ENCODE data around the gene MORN1.

The MORN1 gene

DNA sequence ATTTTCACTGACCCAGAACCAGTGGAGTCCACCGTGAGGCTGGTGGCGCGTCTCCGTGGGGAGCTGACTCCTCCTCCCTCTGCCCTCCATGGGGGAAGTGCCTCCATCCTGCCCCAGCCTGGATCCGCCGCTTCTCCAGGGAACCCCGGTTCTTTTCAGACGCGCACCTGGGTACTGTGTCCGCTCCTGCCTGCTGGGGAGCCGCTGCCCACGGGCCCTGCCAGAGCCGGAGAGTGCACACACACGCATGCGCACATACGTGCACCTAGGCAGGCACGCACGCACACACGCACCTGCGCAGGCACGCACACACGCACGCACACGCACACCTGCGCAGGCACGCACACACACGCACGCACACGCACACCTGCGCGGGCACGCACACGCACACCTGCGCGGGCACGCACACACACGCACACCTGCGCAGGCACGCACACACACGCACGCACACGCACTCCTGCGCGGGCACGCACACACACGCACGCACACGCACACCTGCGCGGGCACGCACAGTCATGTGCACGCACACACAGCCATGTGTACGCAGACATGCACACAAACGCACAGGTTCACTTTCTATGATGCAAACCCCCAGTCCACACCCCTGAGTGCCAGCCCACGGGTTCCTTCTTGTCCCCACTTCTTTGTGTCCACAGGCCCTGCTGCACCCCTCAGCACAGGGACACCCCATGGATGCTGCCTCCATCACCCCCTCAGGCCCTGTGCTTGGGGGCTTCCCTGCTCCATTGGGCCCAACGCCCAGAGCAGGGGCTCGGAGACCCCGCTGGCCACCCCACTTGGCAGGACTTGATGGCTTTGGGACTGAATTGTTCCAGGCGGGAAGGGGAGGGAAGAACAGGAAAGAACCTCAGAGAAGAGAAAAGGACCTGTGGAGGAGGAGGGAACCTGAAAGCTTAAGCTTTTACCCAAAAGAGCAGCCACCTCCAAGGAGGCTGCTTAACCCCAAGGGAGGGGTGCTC lies 42.7 kb downstream of the MORN1 start:
- Histone ChIP-seq H3K4me3 (replicated peaks; ENCODE audit: low read depth, low read length) (no peak overlapping the region), H3K36me3 (ENCODE audit: control insufficient read depth, insufficient read depth, low read length) (no peaks in the 10 kb centered on the region), H3K27me3 (replicated peaks; ENCODE audit: control insufficient read depth, insufficient read depth, low read length) (no peaks in the 10 kb centered on the region)
- TF ChIP-seq, protein P1, sequence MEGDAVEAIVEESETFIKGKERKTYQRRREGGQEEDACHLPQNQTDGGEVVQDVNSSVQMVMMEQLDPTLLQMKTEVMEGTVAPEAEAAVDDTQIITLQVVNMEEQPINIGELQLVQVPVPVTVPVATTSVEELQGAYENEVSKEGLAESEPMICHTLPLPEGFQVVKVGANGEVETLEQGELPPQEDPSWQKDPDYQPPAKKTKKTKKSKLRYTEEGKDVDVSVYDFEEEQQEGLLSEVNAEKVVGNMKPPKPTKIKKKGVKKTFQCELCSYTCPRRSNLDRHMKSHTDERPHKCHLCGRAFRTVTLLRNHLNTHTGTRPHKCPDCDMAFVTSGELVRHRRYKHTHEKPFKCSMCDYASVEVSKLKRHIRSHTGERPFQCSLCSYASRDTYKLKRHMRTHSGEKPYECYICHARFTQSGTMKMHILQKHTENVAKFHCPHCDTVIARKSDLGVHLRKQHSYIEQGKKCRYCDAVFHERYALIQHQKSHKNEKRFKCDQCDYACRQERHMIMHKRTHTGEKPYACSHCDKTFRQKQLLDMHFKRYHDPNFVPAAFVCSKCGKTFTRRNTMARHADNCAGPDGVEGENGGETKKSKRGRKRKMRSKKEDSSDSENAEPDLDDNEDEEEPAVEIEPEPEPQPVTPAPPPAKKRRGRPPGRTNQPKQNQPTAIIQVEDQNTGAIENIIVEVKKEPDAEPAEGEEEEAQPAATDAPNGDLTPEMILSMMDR (IDR thresholded peaks at IDR 0.05; ENCODE audit: insufficient read depth, low read length, poor library complexity, severe bottlenecking) = no peak
- DNase-seq (ENCODE audit: extremely low read depth, insufficient read length) = no peak

DNA sequence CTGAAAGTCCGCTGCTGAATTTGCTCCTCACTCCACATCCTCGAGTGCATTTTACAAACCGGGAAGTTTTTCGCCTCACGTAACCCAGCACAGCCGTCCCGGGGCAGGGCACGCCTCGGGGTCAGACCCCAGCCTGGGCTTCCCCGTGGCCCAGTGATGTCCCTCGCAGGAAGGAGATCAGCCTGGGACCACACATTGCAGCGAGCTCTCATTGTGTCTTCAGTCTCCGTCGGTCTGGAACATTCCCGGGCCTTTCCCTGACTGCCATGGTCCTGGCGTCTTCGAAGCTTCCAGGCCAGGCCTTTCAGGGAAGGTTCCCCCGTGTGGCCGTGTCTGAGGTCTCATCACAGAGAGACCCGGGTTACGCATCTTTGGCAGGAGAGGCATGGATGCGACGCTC lies 43.5 kb downstream of the MORN1 start:
- no peaks in the 10 kb centered on the region for H3K27me3 ChIP-seq (replicated peaks; ENCODE audit: control insufficient read depth, insufficient read depth, low read length)
- TF ChIP-seq, protein P1 (IDR thresholded peaks at IDR 0.05; ENCODE audit: insufficient read depth, low read length, poor library complexity, severe bottlenecking) = no peak
- H3K4me3 ChIP-seq (replicated peaks; ENCODE audit: low read depth, low read length) = no peak overlapping the region
- no peaks in the 10 kb centered on the region for H3K36me3 ChIP-seq (ENCODE audit: control insufficient read depth, insufficient read depth, low read length)
- no peak for DNase-seq (ENCODE audit: extremely low read depth, insufficient read length)

DNA sequence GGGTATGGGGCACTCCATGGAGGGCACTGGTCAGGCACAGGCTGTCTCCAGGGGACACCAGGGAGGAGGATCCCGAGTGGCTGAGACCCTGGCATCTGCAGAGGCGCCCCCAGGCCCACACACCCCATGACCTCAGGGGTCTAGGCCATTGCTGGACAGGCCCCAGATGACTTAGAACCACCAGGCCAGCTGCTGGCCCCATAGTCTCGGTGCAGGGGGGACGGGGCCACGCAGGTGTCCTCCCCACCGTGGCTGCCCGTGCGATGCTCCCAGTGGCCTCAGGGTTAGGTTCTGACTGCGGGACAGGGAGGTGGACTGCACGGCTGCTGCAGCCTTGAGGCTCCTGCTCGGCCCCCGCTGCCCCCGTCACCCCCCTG lies 44.0 kb downstream of the MORN1 start:
- TF ChIP-seq, protein P1 (IDR thresholded peaks at IDR 0.05; ENCODE audit: insufficient read depth, low read length, poor library complexity, severe bottlenecking) = no peak
- Histone ChIP-seq H3K36me3 (ENCODE audit: control insufficient read depth, insufficient read depth, low read length) (no peaks in the 10 kb centered on the region), H3K27me3 (replicated peaks; ENCODE audit: control insufficient read depth, insufficient read depth, low read length) (no peaks in the 10 kb centered on the region), H3K4me3 (replicated peaks; ENCODE audit: low read depth, low read length) (no peak overlapping the region)
- no peak for DNase-seq (ENCODE audit: extremely low read depth, insufficient read length)

DNA sequence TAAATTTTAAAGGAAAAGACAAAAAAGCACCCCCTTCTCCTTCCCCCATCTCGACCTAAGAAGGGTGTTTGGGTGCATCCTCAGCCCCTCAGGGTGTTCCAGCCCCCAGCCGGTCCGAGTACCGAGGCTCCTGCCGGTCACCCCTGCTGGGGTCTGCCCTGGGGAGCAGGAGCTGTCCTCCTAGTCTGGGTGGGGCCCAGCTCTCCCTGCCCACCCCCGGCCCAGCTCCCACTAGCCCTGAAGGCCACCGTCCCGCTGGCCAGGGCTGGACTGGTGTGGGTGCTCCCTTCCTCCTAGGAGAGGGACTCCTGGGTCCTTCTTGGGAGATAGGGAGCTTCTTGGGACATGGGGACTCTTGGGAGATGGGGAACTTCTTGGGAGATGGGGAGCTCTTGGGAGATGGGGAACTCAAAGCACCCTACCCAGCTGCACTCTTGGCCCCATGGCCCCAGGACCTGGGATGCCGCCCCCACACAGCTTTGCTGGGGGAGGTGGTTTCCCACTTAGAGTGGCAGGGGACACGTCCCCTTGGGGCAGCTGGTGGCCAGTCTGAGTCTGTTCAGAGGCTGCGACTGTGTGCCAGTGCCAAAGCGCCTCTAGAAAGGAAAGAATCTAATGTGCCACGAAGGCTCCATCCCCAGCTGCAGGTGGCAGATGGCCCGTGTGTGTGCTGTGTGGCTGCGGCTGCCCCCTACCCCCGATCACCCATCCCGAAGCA lies 44.5 kb downstream of the MORN1 start:
- Histone ChIP-seq H3K4me3 (replicated peaks; ENCODE audit: low read depth, low read length) (no peak overlapping the region), H3K27me3 (replicated peaks; ENCODE audit: control insufficient read depth, insufficient read depth, low read length) (no peaks in the 10 kb centered on the region), H3K36me3 (ENCODE audit: control insufficient read depth, insufficient read depth, low read length) (no peaks in the 10 kb centered on the region)
- DNase-seq (ENCODE audit: extremely low read depth, insufficient read length) = no peak
- TF ChIP-seq, protein P1 (IDR thresholded peaks at IDR 0.05; ENCODE audit: insufficient read depth, low read length, poor library complexity, severe bottlenecking) = no peak

DNA sequence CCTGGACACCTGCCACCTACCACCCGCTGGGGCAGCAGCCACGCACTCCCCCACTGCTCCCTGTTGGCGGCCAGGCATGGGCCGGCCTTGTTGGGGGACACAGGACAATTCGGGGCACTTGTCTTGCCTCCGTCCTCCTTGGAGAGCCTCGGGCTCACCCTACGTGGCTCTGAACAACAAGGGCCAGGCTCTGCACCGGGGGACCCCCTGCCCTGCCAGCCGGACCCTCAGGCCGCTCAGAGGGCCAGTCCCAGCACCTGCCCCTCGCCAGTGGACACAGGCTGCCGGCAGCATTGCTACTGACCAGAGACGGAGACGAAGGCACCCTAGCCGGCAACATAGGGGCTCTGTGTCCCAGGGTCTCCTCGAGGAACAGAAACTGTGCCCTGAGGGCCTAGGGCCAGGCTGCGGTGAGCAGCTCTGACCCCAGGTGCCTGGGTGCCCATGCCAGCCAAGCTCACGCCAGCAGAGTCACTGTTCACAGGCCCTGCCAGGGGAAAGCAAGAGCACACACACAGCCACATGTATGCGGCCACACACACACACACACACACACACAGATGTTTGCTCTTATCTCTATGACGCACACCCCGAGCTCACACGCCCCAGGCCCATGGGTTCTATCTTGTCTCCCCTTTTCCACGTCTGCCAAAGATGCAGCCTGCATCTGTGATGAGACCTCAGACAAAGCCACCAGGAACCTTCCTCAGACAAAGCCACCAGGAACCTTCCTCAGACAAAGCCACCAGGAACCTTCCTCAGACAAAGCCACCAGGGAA lies 45.9 kb downstream of the MORN1 start:
- no peaks in the 10 kb centered on the region for H3K36me3 ChIP-seq (ENCODE audit: control insufficient read depth, insufficient read depth, low read length)
- H3K27me3 ChIP-seq (replicated peaks; ENCODE audit: control insufficient read depth, insufficient read depth, low read length) = no peaks in the 10 kb centered on the region
- no peak for DNase-seq (ENCODE audit: extremely low read depth, insufficient read length)
- TF ChIP-seq, protein P1 (IDR thresholded peaks at IDR 0.05; ENCODE audit: insufficient read depth, low read length, poor library complexity, severe bottlenecking) = no peak
- no peak overlapping the region for H3K4me3 ChIP-seq (replicated peaks; ENCODE audit: low read depth, low read length)

All from GM06990 (cell line).